Calu3 (cell line): ENCODE results near the gene CDR2. TPM values are rescaled to one million over a fixed set of nuclear protein-coding genes. Genes with fewer than 3 reads are reported as not detected.

ENCODE experiments used
- BruUV-seq: library from RNA; stranded (reverse); fragments of 400-500 nt; replicated peaks from 2 replicates; lab custom pipeline; 2021; lab: Mats Ljungman, UMichigan
- CTCF ChIA-PET: fragments of 300-600 bp; sonication (Branson Sonifier 250); formaldehyde crosslinking; loops from one replicate; lab custom pipeline; 2022; ENCODE audit warnings: antibody characterized with exemption; lab: Charles Lee
- DNase-seq: peaks from one replicate; pipeline ENCODE4 v3.0.0; 2022
- H3K27ac Mint-ChIP-seq: one replicate; pipeline ENCODE4 v1.8.0; 2022; ENCODE audit warnings: mixed read lengths; ENCODE audit not compliant: unreplicated experiment
- H3K27me3 Mint-ChIP-seq: one replicate; pipeline ENCODE4 v1.8.0; 2022; ENCODE audit warnings: mixed read lengths; ENCODE audit not compliant: unreplicated experiment
- H3K36me3 Mint-ChIP-seq: one replicate; pipeline ENCODE4 v1.8.0; 2022; ENCODE audit warnings: mild to moderate bottlenecking, moderate library complexity, mixed read lengths; ENCODE audit not compliant: insufficient read depth, unreplicated experiment
- H3K4me1 Mint-ChIP-seq: one replicate; pipeline ENCODE4 v1.8.0; 2022; ENCODE audit warnings: mild to moderate bottlenecking, low read depth, mixed read lengths; ENCODE audit not compliant: unreplicated experiment
- H3K4me3 Mint-ChIP-seq: one replicate; pipeline ENCODE4 v1.8.0; 2022; ENCODE audit warnings: mild to moderate bottlenecking, low read depth, moderate library complexity, mixed read lengths; ENCODE audit not compliant: unreplicated experiment
- H3K9me3 Mint-ChIP-seq: one replicate; pipeline ENCODE4 v1.8.0; 2022; ENCODE audit warnings: low read depth, mixed read lengths; ENCODE audit not compliant: unreplicated experiment
- intact Hi-C: fragments of 100-400 bp; cut with micrococcal nuclease; formaldehyde crosslinking; loops from one replicate; pipeline ENCODE4 v1.10.0; 2022; ENCODE audit not compliant: unreplicated experiment
- total RNA-seq: library from RNA; stranded (reverse); gene quantifications from 2 replicates; pipeline ENCODE4 v1.2.3, GENCODE V29; 2022
- TF ChIP-seq, protein P1 (sequence below): fragments of 200-600 bp; IDR thresholded peaks from one replicate; pipeline ENCODE4 v1.8.0; 2022; ENCODE audit warnings: antibody characterized with exemption; ENCODE audit not compliant: unreplicated experiment

Gene CDR2
- total RNA-seq, 1 experiment from 2014 or later: 78.9 TPM

DNA sequence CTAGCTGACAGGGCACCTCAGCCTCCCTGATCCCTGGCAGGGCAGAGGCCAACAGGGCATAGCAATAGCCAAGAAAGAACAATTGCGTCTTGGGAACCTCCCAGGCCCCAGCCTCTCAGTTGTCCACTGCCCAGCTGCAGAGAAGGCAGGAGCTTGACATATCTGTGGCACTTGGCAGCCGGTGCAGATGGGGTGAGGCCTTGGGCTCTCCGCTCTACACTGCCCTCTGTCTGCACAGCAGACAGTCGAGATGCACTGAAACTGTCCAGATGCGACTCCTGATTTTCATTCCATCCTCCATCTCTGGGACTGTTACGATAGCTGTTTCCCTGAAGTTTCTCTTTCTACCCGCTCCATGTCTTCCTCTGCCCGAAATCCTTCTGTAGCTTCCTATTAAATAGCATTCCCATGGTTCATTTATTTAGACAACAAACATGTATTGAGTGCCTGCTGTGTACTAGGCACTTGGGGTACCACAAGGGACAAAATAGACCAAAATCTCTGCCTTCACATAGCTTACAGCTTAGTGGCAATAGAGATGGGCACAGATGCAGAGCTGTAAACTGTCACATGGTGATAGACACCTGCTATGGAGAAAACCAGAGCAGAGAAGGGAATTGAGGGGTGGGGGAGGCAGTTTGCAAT, 73.9 kb downstream of the CDR2 start:
- Mint-ChIP-seq H3K27ac (no peak overlapping the region), H3K36me3 (peaks cover 59% of the 10 kb centered on the region), H3K27me3 (no peaks in the 10 kb centered on the region), H3K9me3 (no peaks in the 10 kb centered on the region), H3K4me1 (peaks cover 22% of the 10 kb centered on the region), H3K4me3 (no peak overlapping the region)
- CTCF ChIA-PET: interaction anchor here (0.6 to 1.2 kb wide), 4 partner anchors 21 to 97 kb away, joined by 3 to 5 read pairs (median 4); partner anchors contain the start of gene EEF2K
- no TSS peak for BruUV-seq
- TF ChIP-seq, protein P1, sequence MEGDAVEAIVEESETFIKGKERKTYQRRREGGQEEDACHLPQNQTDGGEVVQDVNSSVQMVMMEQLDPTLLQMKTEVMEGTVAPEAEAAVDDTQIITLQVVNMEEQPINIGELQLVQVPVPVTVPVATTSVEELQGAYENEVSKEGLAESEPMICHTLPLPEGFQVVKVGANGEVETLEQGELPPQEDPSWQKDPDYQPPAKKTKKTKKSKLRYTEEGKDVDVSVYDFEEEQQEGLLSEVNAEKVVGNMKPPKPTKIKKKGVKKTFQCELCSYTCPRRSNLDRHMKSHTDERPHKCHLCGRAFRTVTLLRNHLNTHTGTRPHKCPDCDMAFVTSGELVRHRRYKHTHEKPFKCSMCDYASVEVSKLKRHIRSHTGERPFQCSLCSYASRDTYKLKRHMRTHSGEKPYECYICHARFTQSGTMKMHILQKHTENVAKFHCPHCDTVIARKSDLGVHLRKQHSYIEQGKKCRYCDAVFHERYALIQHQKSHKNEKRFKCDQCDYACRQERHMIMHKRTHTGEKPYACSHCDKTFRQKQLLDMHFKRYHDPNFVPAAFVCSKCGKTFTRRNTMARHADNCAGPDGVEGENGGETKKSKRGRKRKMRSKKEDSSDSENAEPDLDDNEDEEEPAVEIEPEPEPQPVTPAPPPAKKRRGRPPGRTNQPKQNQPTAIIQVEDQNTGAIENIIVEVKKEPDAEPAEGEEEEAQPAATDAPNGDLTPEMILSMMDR: peak; percentile 58
- intact Hi-C loops: no loop called here
- DNase-seq: peak; percentile 66

DNA sequence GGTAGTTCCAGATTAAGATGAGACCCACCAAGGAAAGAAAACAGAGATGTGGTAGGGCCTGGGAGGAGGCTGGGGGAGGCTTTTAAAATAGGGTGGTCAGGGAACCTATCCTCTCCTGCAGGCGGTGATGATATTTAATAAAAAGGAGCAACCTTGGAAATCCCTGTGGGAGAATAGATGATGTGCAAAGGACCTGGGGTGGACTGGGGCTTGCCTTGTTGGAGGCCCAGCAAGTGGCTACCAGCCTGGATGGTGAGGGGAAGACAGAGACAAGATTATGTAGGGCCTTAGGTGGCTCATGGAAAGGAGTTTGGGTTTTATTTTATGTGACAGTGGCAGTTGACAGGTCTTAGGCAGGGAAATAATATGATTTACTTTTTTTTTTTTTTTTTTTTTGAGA, 75.4 kb downstream of the CDR2 start:
- H3K27me3 Mint-ChIP-seq: no peaks in the 10 kb centered on the region
- H3K36me3 Mint-ChIP-seq: peaks cover 55% of the 10 kb centered on the region
- TF ChIP-seq, protein P1: no peak
- peak overlapping the region; percentile 97 for H3K4me3 Mint-ChIP-seq
- DNase-seq: no peak
- CTCF ChIA-PET: interaction anchor here (0.9 kb wide), 1 partner anchor 103 kb away, joined by 3 read pairs; no protein-coding TSS in a partner anchor
- BruUV-seq: no TSS peak
- intact Hi-C loops: no loop called here
- peak overlapping the region; percentile 99 for H3K27ac Mint-ChIP-seq
- peaks cover 22% of the 10 kb centered on the region for H3K4me1 Mint-ChIP-seq
- H3K9me3 Mint-ChIP-seq: no peaks in the 10 kb centered on the region

GRCh38 chr16:22297871-22298733, 76.3 kb downstream of the CDR2 start:
- TF ChIP-seq, protein P1: no peak
- H3K4me3 Mint-ChIP-seq: peak overlapping the region; percentile 97
- intact Hi-C loops: loop anchor here (1.0 to 2.0 kb wide), 3 partner anchors 61 to 103 kb away; no protein-coding TSS in a partner anchor
- peaks cover 50% of the 10 kb centered on the region for H3K36me3 Mint-ChIP-seq
- H3K9me3 Mint-ChIP-seq: no peaks in the 10 kb centered on the region
- no peaks in the 10 kb centered on the region for H3K27me3 Mint-ChIP-seq
- BruUV-seq: TSS peak; percentile 100
- peaks cover 22% of the 10 kb centered on the region for H3K4me1 Mint-ChIP-seq
- DNase-seq: peak; percentile 83
- H3K27ac Mint-ChIP-seq: peak overlapping the region; percentile 99
- CTCF ChIA-PET: interaction anchor here (0.6 to 2.1 kb wide), 4 partner anchors 92 to 110 kb away, joined by 3 to 15 read pairs (median 3); partner anchors contain the start of gene EEF2K

DNA sequence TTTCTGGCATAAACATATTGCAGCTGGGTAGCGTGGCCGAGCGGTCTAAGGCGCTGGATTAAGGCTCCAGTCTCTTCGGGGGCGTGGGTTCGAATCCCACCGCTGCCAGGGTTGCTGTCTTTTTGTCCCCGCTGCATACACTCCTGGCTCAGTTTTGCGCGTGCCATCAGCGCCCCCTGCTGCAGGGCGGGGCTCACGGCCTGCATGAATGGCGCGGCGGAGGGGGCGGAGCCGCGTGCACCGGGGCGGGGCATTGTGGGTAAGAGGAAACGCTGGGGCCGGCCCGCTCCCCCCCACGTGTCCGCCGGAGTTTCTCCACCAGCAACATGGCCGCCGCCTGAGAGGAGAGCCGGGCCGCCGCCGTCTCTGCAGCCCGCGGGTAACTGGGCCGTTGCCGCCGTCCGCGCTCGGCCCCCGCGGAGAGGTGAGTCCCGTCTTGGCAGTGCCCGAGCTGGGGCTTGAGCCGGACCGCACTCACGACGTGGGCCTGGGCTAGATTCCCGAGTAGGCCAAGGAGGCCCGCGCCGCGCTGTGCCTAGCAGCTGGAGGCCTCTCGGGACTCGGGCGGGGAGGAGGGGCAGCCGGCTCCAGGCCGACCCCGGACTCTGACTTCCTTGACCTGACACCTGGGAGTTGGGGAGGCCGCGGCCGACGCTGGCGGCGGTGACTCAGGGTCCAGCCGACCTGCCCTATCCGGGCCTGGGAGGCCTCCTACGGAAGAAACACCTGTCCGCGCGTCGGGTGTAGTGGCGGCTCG, 77.1 kb downstream of the CDR2 start, which contains the start of gene POLR3E:
TSS of gene POLR3E (plus strand) at position 296 of the 757 bp plus-strand sequence. CDS start 5,560 bp downstream, outside the sequence.
- DNase-seq: peak; percentile 100
- no peaks in the 10 kb centered on the region for H3K27me3 Mint-ChIP-seq
- H3K36me3 Mint-ChIP-seq: peaks cover 42% of the 10 kb centered on the region
- peaks cover 22% of the 10 kb centered on the region for H3K4me1 Mint-ChIP-seq
- H3K4me3 Mint-ChIP-seq: peak within 1 kb of the TSS; percentile 97
- BruUV-seq: no TSS peak
- H3K27ac Mint-ChIP-seq: peak within 1 kb of the TSS; percentile 99
- TF ChIP-seq, protein P1: peak; percentile 94
- CTCF ChIA-PET: interaction anchor here (0.7 to 2.1 kb wide), 8 partner anchors 61 to 109 kb away, joined by 3 to 15 read pairs (median 3); partner anchors contain the start of gene EEF2K
- H3K9me3 Mint-ChIP-seq: no peaks in the 10 kb centered on the region
- intact Hi-C loops: loop anchor here (1.0 to 2.0 kb wide), 3 partner anchors 60 to 102 kb away; no protein-coding TSS in a partner anchor
